NT2/D1 (cell line): ENCODE results near the gene MOB3B.

Experiments used
- SUZ12 ChIP-seq: IDR thresholded peaks from 2 replicates; pipeline ENCODE4 v1.6.1; 2011; ENCODE audit not compliant: insufficient read length, insufficient read depth; ENCODE audit errors: extremely low read depth
- YY1 ChIP-seq: IDR thresholded peaks from 2 replicates; pipeline ENCODE4 v1.6.1; 2011; ENCODE audit not compliant: insufficient read length, insufficient read depth
- ZNF274 ChIP-seq: IDR thresholded peaks from 2 replicates; pipeline ENCODE4 v1.6.1; 2011; ENCODE audit warnings: mild to moderate bottlenecking, low read depth, low read length

- TF ChIP-seq YY1 (no peak), ZNF274 (no peak), SUZ12 (no peak)
Measured at GRCh38 chr9:27431543-27432147, 98.0 kb downstream of the MOB3B start.
